SK-N-SH (cell line): ENCODE measurements around the gene PRKACA. TPM values are rescaled to one million over a fixed set of nuclear protein-coding genes. Genes with fewer than 3 reads are reported as not detected.

Experiments used
- CTCF ChIA-PET: fragments of 300-600, 350-600 bp; formaldehyde crosslinking; extraction: SDS; loops from one replicate; lab custom pipeline; 2021; lab: Yijun Ruan, JAX
- POLR2A ChIA-PET: fragments of 350-600 bp; sonication (Branson Sonifier 250); formaldehyde crosslinking; extraction: SDS; loops from one replicate; lab custom pipeline; 2020; ENCODE audit warnings: antibody characterized with exemption, inconsistent platforms; lab: Yijun Ruan, JAX
- DNase-seq: peaks from one replicate; pipeline ENCODE4 v3.0.0; 2012
- H2AFZ ChIP-seq: fragments of 200-600 bp; sonication (generic); 2 replicates; pipeline ENCODE4 v1.8.1; 2016; ENCODE audit warnings: antibody characterized with exemption, mild to moderate bottlenecking, low read depth
- H3F3A ChIP-seq: fragments of 200-600 bp; sonication (generic); replicated peaks from 2 replicates; pipeline ENCODE3; 2016; ENCODE audit warnings: antibody characterized with exemption, mild to moderate bottlenecking; ENCODE audit not compliant: insufficient read depth
- H3K27ac ChIP-seq, 2 experiments: fragments of 200-500 bp in 1 of 2; fragments of 200-600 bp in 1 of 2; sonication (Bioruptor generic) in 1 of 2; sonication (generic), shearing (Covaris generic) in 1 of 2; 2 replicates each; pipeline versions ENCODE4 v1.5.1 to v1.6.1; 2014 to 2016; ENCODE audit warnings: low read depth in 2 of 2, inconsistent platforms in 1 of 2, low read length in 1 of 2, mild to moderate bottlenecking in 1 of 2, mixed read lengths in 1 of 2
- H3K27me3 ChIP-seq: fragments of 200-600 bp; sonication (generic), shearing (Covaris generic); 2 replicates; pipeline ENCODE4 v1.6.1; 2016; ENCODE audit warnings: mixed run types; ENCODE audit not compliant: insufficient read depth
- H3K36me3 ChIP-seq, 2 experiments: fragments of 200-500 bp in 1 of 2; fragments of 200-600 bp in 1 of 2; sonication (Bioruptor generic) in 1 of 2; sonication (generic) in 1 of 2; replicated peaks in 1 of 2; 2 replicates each; pipeline versions ENCODE3 to v1.5.1; 2014 to 2016; ENCODE audit warnings: low read length in 1 of 2, mild to moderate bottlenecking in 1 of 2; ENCODE audit not compliant: insufficient read depth in 2 of 2, control insufficient read depth in 1 of 2
- H3K4me1 ChIP-seq, 2 experiments: fragments of 200-500 bp in 1 of 2; fragments of 200-600 bp in 1 of 2; sonication (Bioruptor generic) in 1 of 2; sonication (generic), shearing (Covaris generic) in 1 of 2; 2 replicates each; pipeline versions ENCODE4 v1.5.1 to v1.6.1; 2014 to 2016; ENCODE audit warnings: low read depth in 1 of 2, low read length in 1 of 2, mixed run types in 1 of 2; ENCODE audit not compliant: insufficient read depth in 2 of 2, control insufficient read depth in 1 of 2
- H3K4me2 ChIP-seq: fragments of 200-600 bp; sonication (generic), shearing (Covaris generic); 2 replicates; pipeline ENCODE4 v1.6.1; 2017; ENCODE audit warnings: mixed run types
- H3K4me3 ChIP-seq, 2 experiments: fragments of 200-500 bp in 1 of 2; fragments of 200-600 bp in 1 of 2; sonication (Bioruptor generic) in 1 of 2; sonication (generic), shearing (Covaris generic) in 1 of 2; 2 replicates each; pipeline versions ENCODE4 v1.5.1 to v1.8.1; 2014 to 2016; ENCODE audit warnings: low read depth in 2 of 2, inconsistent platforms in 1 of 2, low read length in 1 of 2, mild to moderate bottlenecking in 1 of 2, mixed read lengths in 1 of 2, moderate library complexity in 1 of 2
- H3K79me2 ChIP-seq: fragments of 200-600 bp; sonication (generic); 2 replicates; pipeline ENCODE4 v1.8.1; 2017; ENCODE audit warnings: mild to moderate bottlenecking; ENCODE audit not compliant: insufficient read depth
- H3K9ac ChIP-seq: fragments of 200-600 bp; sonication (generic); 2 replicates; pipeline ENCODE4 v1.6.1; 2017; ENCODE audit warnings: mixed run types
- H3K9me2 ChIP-seq: fragments of 200-600 bp; sonication (generic); 2 replicates; pipeline ENCODE4 v1.6.1; 2017; ENCODE audit warnings: mixed run types
- H3K9me3 ChIP-seq: fragments of 200-600 bp; sonication (generic); 2 replicates; pipeline ENCODE4 v1.6.1; 2017; ENCODE audit warnings: mixed run types, mild to moderate bottlenecking, moderate library complexity
- H4K20me1 ChIP-seq: fragments of 200-600 bp; sonication (generic); 2 replicates; pipeline ENCODE4 v1.6.1; 2017; ENCODE audit warnings: mild to moderate bottlenecking, mixed run types; ENCODE audit not compliant: insufficient read depth
- CHD2 ChIP-seq: fragments of 150-350 bp; IDR thresholded peaks from 2 replicates; pipeline ENCODE4 v1.6.1; 2018; ENCODE audit warnings: low read length; ENCODE audit not compliant: partially characterized antibody
- EP300 ChIP-seq, 2 experiments: IDR thresholded peaks; 2 replicates each; pipeline versions ENCODE4 v1.4.0 to v1.6.1; 2012; ENCODE audit warnings: borderline replicate concordance in 1 of 2, low read depth in 1 of 2, low read length in 1 of 2
- EZH2phosphoT487 ChIP-seq: fragments of 200-600 bp; sonication (generic); IDR thresholded peaks from 2 replicates; pipeline ENCODE4 v1.6.1; 2017; ENCODE audit warnings: low read depth, mixed run types, mild to moderate bottlenecking, antibody characterized with exemption, moderate library complexity, borderline replicate concordance
- FOSL2 ChIP-seq: IDR thresholded peaks from 2 replicates; pipeline ENCODE4 v1.4.0; 2012; ENCODE audit warnings: low read depth, mild to moderate bottlenecking, moderate library complexity, borderline replicate concordance
- FOXM1 ChIP-seq: IDR thresholded peaks from 2 replicates; pipeline ENCODE4 v1.4.0; 2012; ENCODE audit warnings: low read depth, mild to moderate bottlenecking
- GABPA ChIP-seq: IDR thresholded peaks from 2 replicates; pipeline ENCODE4 v1.4.0; 2012; ENCODE audit warnings: low read depth, mild to moderate bottlenecking
- IRF3 ChIP-seq: fragments of 150-350 bp; IDR thresholded peaks from 2 replicates; pipeline ENCODE4 v1.6.1; 2016; ENCODE audit warnings: mild to moderate bottlenecking, low read depth, low read length
- MEF2A ChIP-seq: IDR thresholded peaks from 2 replicates; pipeline ENCODE4 v1.4.0; 2012; ENCODE audit warnings: low read depth, borderline replicate concordance
- MXI1 ChIP-seq: IDR thresholded peaks from 2 replicates; pipeline ENCODE4 v1.6.1; 2012; ENCODE audit warnings: mild to moderate bottlenecking, low read depth, low read length, improper control_type of control experiment
- NRF1 ChIP-seq: IDR thresholded peaks from 2 replicates; pipeline ENCODE4 v1.6.1; 2012; ENCODE audit warnings: low read depth, mild to moderate bottlenecking, low read length
- RAD21 ChIP-seq: IDR thresholded peaks from 2 replicates; pipeline ENCODE4 v1.6.1; 2012; ENCODE audit warnings: mild to moderate bottlenecking, low read length
- RFX5 ChIP-seq: IDR thresholded peaks from 2 replicates; pipeline ENCODE4 v1.6.1; 2012; ENCODE audit warnings: mild to moderate bottlenecking, improper control_type of control experiment, low read length
- TCF12 ChIP-seq: IDR thresholded peaks from 2 replicates; pipeline ENCODE4 v1.4.0; 2012
- USF1 ChIP-seq: IDR thresholded peaks from 2 replicates; pipeline ENCODE4 v1.4.0; 2012; ENCODE audit warnings: low read depth, borderline replicate concordance
- USF2 ChIP-seq: fragments of 150-350 bp; IDR thresholded peaks from 2 replicates; pipeline ENCODE4 v1.6.1; 2017; ENCODE audit warnings: antibody characterized with exemption, low read length, low read depth, borderline replicate concordance
- WGBS: methylation state at CpG from one replicate; pipeline ENCODE4 v1.1.6; 2017; ENCODE audit warnings: low lambda C conversion rate; 5-methylcytosine and 5-hydroxymethylcytosine counted together
- polyA plus RNA-seq, 3 experiments: library from polyadenylated mRNA; depleted of rRNA; stranded (reverse); fragments of >200 nt; gene quantifications; 2 replicates each; pipeline ENCODE4 v1.2.3, GENCODE V29; 2012

PRKACA gene
- polyA plus RNA-seq, 1 of the 3 experiments (the other 2 are of a cell fraction), result 48.4 TPM

- Histone ChIP-seq H3K4me2 (no peak overlapping the region), H4K20me1 (peaks cover 4% of the 10 kb centered on the region; the same call in 1 of the 2 replicates), H2AFZ (no peak overlapping the region), H3K9ac (no peak overlapping the region), H3K9me3 (no peaks in the 10 kb centered on the region), H3K27ac (no peak overlapping the region), H3K9me2 (no peaks in the 10 kb centered on the region), H3K4me1 (peaks cover 3 to 11% of the 10 kb centered on the region in 2 experiments; a peak in 2 of 4 replicates), H3F3A (peaks cover 17% of the 10 kb centered on the region), H3K27me3 (no peaks in the 10 kb centered on the region)
- 92% methylated on average over 5 of the region's 5 CpGs for WGBS
- no peak for DNase-seq
- CTCF ChIA-PET, result interaction anchor here (6.6 kb wide), 1 partner anchor 14 kb away, joined by 37 read pairs; the partner anchor contains the start of gene MISP3
- TF ChIP-seq USF1 (no peak), MEF2A (no peak), RAD21 (no peak), NRF1 (no peak), TCF12 (no peak), RFX5 (no peak), GABPA (no peak), FOSL2 (no peak), MXI1 (no peak), IRF3 (no peak), CHD2 (no peak)
- TF ChIP-seq, all 33 proteins: peak for 0
- peaks cover 14 to 16% of the 10 kb centered on the region in 2 experiments for H3K36me3 ChIP-seq
- peaks cover 9% of the 10 kb centered on the region; the same call in 1 of the 2 replicates for H3K79me2 ChIP-seq
- POLR2A ChIA-PET, result no interaction called here
- no peak overlapping the region for H3K4me3 ChIP-seq
Measured at GRCh38 chr19:14086098-14086497, 31.5 kb downstream of the PRKACA start.

- no peak within 1 kb of the TSS for H3K4me2 ChIP-seq
- DNase-seq, result no peak
- 97% methylated on average over 33 of the region's 54 CpGs for WGBS
- TF ChIP-seq EZH2phosphoT487, result no peak
- no peak for TF ChIP-seq NRF1
- TF ChIP-seq GABPA, result no peak
- TF ChIP-seq EP300 (IDR thresholded peaks at IDR 0.05; ENCODE audit: borderline replicate concordance in 1 of 2, low read depth in 1 of 2, low read length in 1 of 2), result no peak
- no peak for TF ChIP-seq USF2
- no peak for TF ChIP-seq USF1
- TF ChIP-seq FOXM1, result no peak
- no peak within 1 kb of the TSS for H3K9ac ChIP-seq
- H3K79me2 ChIP-seq, result peaks cover 14% of the 10 kb centered on the region; the same call in 1 of the 2 replicates
- H3K27ac ChIP-seq, result no peak within 1 kb of the TSS
- no peaks in the 10 kb centered on the region for H3K27me3 ChIP-seq
- ChIA-PET CTCF (interaction anchor here (0.8 to 6.6 kb wide), 2 partner anchors 13 to 206 kb away, joined by 3 to 37 read pairs; partner anchors contain the start of gene MISP3), POLR2A (no interaction called here)
- peaks cover 4% of the 10 kb centered on the region; the same call in 1 of the 2 replicates for H4K20me1 ChIP-seq
- H3K36me3 ChIP-seq, result peaks cover 14 to 16% of the 10 kb centered on the region in 2 experiments
- H3K9me3 ChIP-seq, result no peaks in the 10 kb centered on the region
- H3K4me3 ChIP-seq, result no peak within 1 kb of the TSS
- H2AFZ ChIP-seq, result no peak within 1 kb of the TSS
- H3K9me2 ChIP-seq, result no peaks in the 10 kb centered on the region
- H3K4me1 ChIP-seq, result peaks cover 3 to 12% of the 10 kb centered on the region in 2 experiments; a peak in 2 of 4 replicates
- H3F3A ChIP-seq, result peaks cover 17% of the 10 kb centered on the region
Measured at GRCh38 chr19:14085309-14085995, 32.1 kb downstream of the PRKACA start, which contains the start of gene C19orf67. Gene C19orf67 (minus strand): TSS chr19:14085783. CDS start chr19:14085627, 156 bp downstream.
